Smooth muscle cell (in vitro differentiated cells): ENCODE data around the gene SLC25A48. TPM values are rescaled to one million over a fixed set of nuclear protein-coding genes. Genes with fewer than 3 reads are reported as not detected.

Source experiments
- DNase-seq: peaks from one replicate; lab custom pipeline; 2025; ENCODE audit not compliant: unreplicated experiment; lab: John Stamatoyannopoulos, UW
- H2AFZ ChIP-seq: fragments of 200-600 bp; sonication (generic); 2 replicates; pipeline ENCODE4 v1.6.0; 2016; ENCODE audit warnings: antibody characterized with exemption, low read depth, mild to moderate bottlenecking
- H3F3A ChIP-seq: fragments of 200-600 bp; sonication (generic); 2 replicates; pipeline ENCODE4 v1.6.0; 2017; ENCODE audit warnings: antibody characterized with exemption, low read depth
- H3K27ac ChIP-seq: fragments of 200-600 bp; sonication (generic); 2 replicates; pipeline ENCODE4 v1.5.1; 2016; ENCODE audit warnings: low read depth, mild to moderate bottlenecking
- H3K27me3 ChIP-seq: fragments of 200-600 bp; sonication (generic); 2 replicates; pipeline ENCODE4 v1.6.1; 2016; ENCODE audit warnings: low read depth, mild to moderate bottlenecking
- H3K36me3 ChIP-seq: fragments of 200-600 bp; sonication (generic); 2 replicates; pipeline ENCODE4 v1.5.1; 2016; ENCODE audit warnings: low read depth
- H3K4me1 ChIP-seq: fragments of 200-600 bp; sonication (generic); 2 replicates; pipeline ENCODE4 v1.5.1; 2016; ENCODE audit warnings: low read depth
- H3K4me2 ChIP-seq: fragments of 200-600 bp; sonication (generic); 2 replicates; pipeline ENCODE4 v1.6.0; 2016; ENCODE audit warnings: mild to moderate bottlenecking
- H3K4me3 ChIP-seq: fragments of 200-600 bp; sonication (generic); 2 replicates; pipeline ENCODE4 v1.5.1; 2016; ENCODE audit warnings: mild to moderate bottlenecking
- H3K79me2 ChIP-seq: fragments of 200-600 bp; sonication (generic); 2 replicates; pipeline ENCODE4 v1.6.0; 2016; ENCODE audit warnings: low read depth, mild to moderate bottlenecking
- H3K9ac ChIP-seq: fragments of 200-600 bp; sonication (generic); 2 replicates; pipeline ENCODE4 v1.6.0; 2016; ENCODE audit warnings: low read depth
- H3K9me3 ChIP-seq: fragments of 200-600 bp; sonication (generic); replicated peaks from 2 replicates; pipeline ENCODE4 v1.5.1; 2016; ENCODE audit warnings: low read depth
- H4K20me1 ChIP-seq: fragments of 200-600 bp; sonication (generic); 2 replicates; pipeline ENCODE4 v1.6.0; 2016; ENCODE audit warnings: low read depth
- CTCF ChIP-seq: fragments of 200-600 bp; sonication (generic); IDR thresholded peaks from 2 replicates; pipeline ENCODE4 v1.5.1; 2017; ENCODE audit warnings: borderline replicate concordance, mild to moderate bottlenecking, antibody characterized with exemption; ENCODE audit not compliant: insufficient read depth, poor library complexity, severe bottlenecking
- WGBS: methylation state at CpG from one replicate; pipeline ENCODE4 v1.1.7; 2016; ENCODE audit warnings: low lambda C conversion rate; 5-methylcytosine and 5-hydroxymethylcytosine counted together
- polyA plus RNA-seq: library from polyadenylated mRNA; unstranded; fragments of >200 nt; fragmentation: Nextera tagmentation; extraction: Ambion mirVana; gene quantifications from 2 replicates; pipeline ENCODE4 v1.2.1, GENCODE V29; 2016
- total RNA-seq: library from RNA; depleted of rRNA; stranded (reverse); fragments of >200 nt; gene quantifications from 2 replicates; pipeline ENCODE4 v1.2.3, GENCODE V29; 2014

Gene SLC25A48
- total and polyA plus RNA-seq, 2 experiments from 2014 or later: 0.85 to 4.0 TPM

DNA sequence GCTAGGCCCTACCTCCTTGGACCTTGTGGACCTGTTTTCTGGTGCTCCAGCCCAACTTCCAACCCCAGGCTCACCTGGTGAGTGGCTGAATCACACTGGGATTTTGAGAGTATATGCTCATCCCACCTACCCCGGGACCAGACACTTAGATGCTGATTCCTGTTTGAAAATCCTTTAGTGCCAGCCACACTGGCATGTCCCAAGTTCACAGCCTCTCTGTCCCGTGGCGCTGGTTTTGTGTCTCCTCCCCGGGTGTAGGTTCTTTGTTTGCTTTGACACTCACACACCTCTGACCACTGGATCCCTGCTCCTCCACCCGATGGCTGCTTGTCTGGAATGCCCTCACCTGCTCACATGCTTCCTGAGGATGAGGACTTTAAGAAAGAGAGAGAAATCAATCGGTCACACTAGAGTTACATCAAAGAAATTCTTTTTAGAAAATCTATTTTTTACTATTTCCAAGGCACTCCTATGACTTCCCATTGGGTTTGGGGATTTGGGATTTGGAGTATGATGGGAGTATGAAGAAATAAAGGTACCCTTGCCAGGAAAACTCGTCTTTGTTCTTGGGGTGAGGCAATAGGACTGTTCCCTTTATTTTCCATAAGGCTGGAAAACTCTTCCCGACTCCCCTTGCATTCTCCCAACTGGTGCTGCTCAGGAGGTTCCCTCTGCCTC is 7.3 kb upstream of the SLC25A48 start:
- Histone ChIP-seq H3K9me3 (no peaks in the 10 kb centered on the region), H3F3A (no peaks in the 10 kb centered on the region), H3K4me2 (no peak overlapping the region), H3K27ac (no peak overlapping the region), H3K9ac (no peak overlapping the region), H2AFZ (no peak overlapping the region), H3K4me1 (no peaks in the 10 kb centered on the region), H4K20me1 (no peaks in the 10 kb centered on the region), H3K79me2 (no peaks in the 10 kb centered on the region), H3K36me3 (no peaks in the 10 kb centered on the region), H3K27me3 (peaks cover 10% of the 10 kb centered on the region), H3K4me3 (no peak overlapping the region)
- no peak for TF ChIP-seq CTCF
- no peak for DNase-seq
- WGBS: 70% methylated on average over 8 of the region's 8 CpGs

DNA sequence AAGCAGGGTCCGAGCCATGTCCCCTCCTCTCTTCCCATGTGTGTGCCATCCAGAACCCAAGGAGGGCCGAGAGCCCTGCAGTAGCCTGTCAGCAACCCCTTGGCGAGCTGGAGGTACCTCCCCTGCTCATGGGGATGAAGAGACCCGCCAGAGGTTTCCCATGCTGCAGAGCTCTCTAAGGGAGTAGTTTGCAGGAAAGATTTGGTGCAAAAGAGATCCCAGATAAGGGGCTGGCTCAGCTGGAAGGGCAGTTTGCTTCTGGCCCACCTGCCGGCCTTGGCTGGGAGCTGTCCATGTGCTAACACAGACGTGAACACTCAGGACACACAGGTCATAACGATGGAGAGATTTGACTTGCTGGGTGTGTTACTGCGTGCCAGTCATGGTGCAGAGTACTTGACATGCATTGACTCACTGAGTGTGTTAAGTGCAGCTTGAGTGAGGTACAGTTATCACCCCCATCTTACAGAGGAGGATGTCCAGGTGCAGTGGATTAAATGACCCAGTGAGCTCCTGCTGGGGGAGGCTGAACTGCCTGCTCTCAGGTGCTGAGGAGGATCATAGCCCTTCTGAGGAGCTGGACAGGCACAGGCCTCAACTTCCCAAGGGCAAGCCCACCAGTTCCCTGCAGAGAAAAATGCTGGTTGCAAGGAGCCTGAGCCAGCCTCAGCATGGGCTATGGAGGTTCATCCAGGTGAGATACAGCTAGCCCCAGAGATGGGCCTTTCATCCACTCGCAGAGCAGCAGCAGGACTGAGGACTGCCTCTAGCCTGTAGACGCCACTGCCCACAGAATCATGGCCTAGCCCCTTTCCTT is 6.3 kb upstream of the SLC25A48 start:
- H3K4me3 ChIP-seq: no peak overlapping the region
- H2AFZ ChIP-seq: no peak overlapping the region
- no peaks in the 10 kb centered on the region for H3K36me3 ChIP-seq
- H3K4me1 ChIP-seq: no peaks in the 10 kb centered on the region
- H3K4me2 ChIP-seq: no peak overlapping the region
- WGBS: 85% methylated on average over 10 of the region's 10 CpGs
- H4K20me1 ChIP-seq: no peaks in the 10 kb centered on the region
- H3K27ac ChIP-seq: no peak overlapping the region
- peaks cover 15% of the 10 kb centered on the region for H3K27me3 ChIP-seq
- no peak for TF ChIP-seq CTCF
- no peak overlapping the region for H3K9ac ChIP-seq
- no peak for DNase-seq
- no peaks in the 10 kb centered on the region for H3K79me2 ChIP-seq
- H3K9me3 ChIP-seq: no peaks in the 10 kb centered on the region
- H3F3A ChIP-seq: no peaks in the 10 kb centered on the region

DNA sequence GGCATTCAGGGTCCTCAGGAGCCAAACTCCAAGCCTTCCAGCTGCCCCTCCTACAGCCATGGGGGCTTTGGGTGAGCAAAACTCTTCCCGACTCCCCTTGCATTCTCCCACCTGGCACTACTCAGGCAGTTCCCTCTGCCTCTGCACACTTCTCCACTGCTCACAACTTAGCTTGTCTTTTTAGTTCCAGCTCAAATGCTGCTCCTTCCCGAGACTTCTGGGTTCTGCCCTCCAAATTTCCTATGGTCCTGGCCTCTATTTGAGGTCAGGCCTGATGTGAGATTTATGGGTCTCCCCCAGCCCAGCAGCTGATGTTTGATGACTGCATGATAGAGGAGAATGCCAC is 5.7 kb upstream of the SLC25A48 start:
- WGBS: 90% methylated on average over 2 of the region's 2 CpGs
- no peak overlapping the region for H3K9ac ChIP-seq

More for the DNA sequence above, 5.7 kb upstream of the SLC25A48 start:
- no peaks in the 10 kb centered on the region for H3K79me2 ChIP-seq
- no peak overlapping the region for H3K27ac ChIP-seq
- H3K4me2 ChIP-seq: no peak overlapping the region
- H3K36me3 ChIP-seq: no peaks in the 10 kb centered on the region
- H2AFZ ChIP-seq: no peak overlapping the region
- peaks cover 18% of the 10 kb centered on the region for H3K27me3 ChIP-seq
- no peaks in the 10 kb centered on the region for H3F3A ChIP-seq
- H3K4me3 ChIP-seq: no peak overlapping the region
- no peaks in the 10 kb centered on the region for H4K20me1 ChIP-seq
- no peak for DNase-seq
- TF ChIP-seq CTCF: no peak
- no peaks in the 10 kb centered on the region for H3K9me3 ChIP-seq
- no peaks in the 10 kb centered on the region for H3K4me1 ChIP-seq
